GM12878 (cell line): Measurements from ENCODE around the gene ANGEL2. TPM values are rescaled to one million over a fixed set of nuclear protein-coding genes. Genes with fewer than 3 reads are reported as not detected.

Experiments used
- BACH1 ChIP-seq: fragments of 450-650 bp; IDR thresholded peaks from 2 replicates; pipeline ENCODE4 v1.6.1; 2017; ENCODE audit warnings: mild to moderate bottlenecking, borderline replicate concordance
- GATAD2B ChIP-seq: fragments of 450-650 bp; conservative IDR thresholded peaks from 2 replicates; pipeline ENCODE4 v1.6.1; 2017; ENCODE audit warnings: low read depth, mild to moderate bottlenecking, moderate library complexity
- HDGF ChIP-seq: fragments of 450-650 bp; IDR thresholded peaks from 2 replicates; pipeline ENCODE4 v1.6.1; 2016; ENCODE audit warnings: antibody characterized with exemption
- IKZF1 ChIP-seq: fragments of 450-650 bp; conservative IDR thresholded peaks from 2 replicates; pipeline ENCODE4 v1.6.1; 2017; ENCODE audit warnings: antibody characterized with exemption, mild to moderate bottlenecking
- LARP7 ChIP-seq: fragments of 450-650 bp; IDR thresholded peaks from 2 replicates; pipeline ENCODE4 v1.6.1; 2017; ENCODE audit warnings: mild to moderate bottlenecking
- POLR2AphosphoS5 ChIP-seq: IDR thresholded peaks from 2 replicates; pipeline ENCODE4 v1.6.1; 2011; ENCODE audit warnings: mild to moderate bottlenecking, low read length, inconsistent platforms
- RB1 ChIP-seq: fragments of 450-650 bp; formaldehyde crosslinking; IDR thresholded peaks from 2 replicates; pipeline ENCODE4 v1.6.1; 2017; ENCODE audit warnings: mild to moderate bottlenecking, borderline replicate concordance
- RELA ChIP-seq: fragments of 450-650 bp; IDR thresholded peaks from 2 replicates; pipeline ENCODE4 v1.8.0; 2014; ENCODE audit warnings: borderline replicate concordance; ENCODE audit not compliant: partially characterized antibody
- SIX5 ChIP-seq: IDR thresholded peaks from 2 replicates; pipeline ENCODE4 v1.6.1; 2011; ENCODE audit warnings: mild to moderate bottlenecking, low read depth, low read length, moderate library complexity; ENCODE audit not compliant: severe bottlenecking
- SMAD5 ChIP-seq: IDR thresholded peaks from 2 replicates; pipeline ENCODE4 v1.6.1; 2016; ENCODE audit warnings: antibody characterized with exemption, low read depth
- TARDBP ChIP-seq: IDR thresholded peaks from 2 replicates; pipeline ENCODE4 v1.6.1; 2016; ENCODE audit warnings: borderline replicate concordance
- WRNIP1 ChIP-seq: IDR thresholded peaks from 2 replicates; pipeline ENCODE4 v1.6.1; 2011; ENCODE audit warnings: low read depth, low read length, improper control_type of control experiment, borderline replicate concordance
- polyA plus RNA-seq, 11 experiments: library from polyadenylated mRNA; depleted of rRNA in 4 of 11; unstranded in 6 of 11; stranded (reverse) in 5 of 11; fragments of >200 nt; fragmentation: Nextera tagmentation in 4 of 11; fragmentation: Illumina TruSeq in 1 of 11; extraction: Ambion mirVana in 4 of 11; extraction: Trizol in 1 of 11; gene quantifications; 1 replicate in 1 of 11; 2 replicates in 10 of 11; pipeline versions ENCODE4 v1.2.1 to v1.2.3, GENCODE V29; 2011 to 2016; ENCODE audit warnings: inconsistent platforms in 2 of 11, missing spikeins in 2 of 11, low read depth in 1 of 11
- total RNA-seq, 4 experiments: library from RNA; depleted of rRNA in 3 of 4; stranded (reverse); fragments of >200 nt in 3 of 4; fragmentation: Illumina TruSeq in 1 of 4; extraction: Trizol in 1 of 4; gene quantifications; 2 replicates each; pipeline versions ENCODE4 v1.2.1 to v1.2.3, GENCODE V29; 2013 to 2021
- TF ChIP-seq, protein P1 (sequence below): fragments of 450-650 bp; IDR thresholded peaks from 2 replicates; pipeline ENCODE4 v1.6.1; 2016; ENCODE audit warnings: mild to moderate bottlenecking
- TF ChIP-seq, protein P2 (sequence below): fragments of 450-650 bp; IDR thresholded peaks from 2 replicates; pipeline ENCODE4 v1.6.1; 2018; ENCODE audit warnings: borderline replicate concordance, mild to moderate bottlenecking; ENCODE audit not compliant: partially characterized antibody
- TF ChIP-seq, protein P3 (sequence below): IDR thresholded peaks from 2 replicates; pipeline ENCODE4 v1.6.1; 2012; ENCODE audit warnings: mild to moderate bottlenecking, low read depth, low read length

ANGEL2 gene
- total and polyA plus RNA-seq, 10 of the 15 experiments (the other 5 are each of a cell fraction or from before 2014, with no cell fraction given): 6.3 to 53.9 (median 30.7) TPM

DNA sequence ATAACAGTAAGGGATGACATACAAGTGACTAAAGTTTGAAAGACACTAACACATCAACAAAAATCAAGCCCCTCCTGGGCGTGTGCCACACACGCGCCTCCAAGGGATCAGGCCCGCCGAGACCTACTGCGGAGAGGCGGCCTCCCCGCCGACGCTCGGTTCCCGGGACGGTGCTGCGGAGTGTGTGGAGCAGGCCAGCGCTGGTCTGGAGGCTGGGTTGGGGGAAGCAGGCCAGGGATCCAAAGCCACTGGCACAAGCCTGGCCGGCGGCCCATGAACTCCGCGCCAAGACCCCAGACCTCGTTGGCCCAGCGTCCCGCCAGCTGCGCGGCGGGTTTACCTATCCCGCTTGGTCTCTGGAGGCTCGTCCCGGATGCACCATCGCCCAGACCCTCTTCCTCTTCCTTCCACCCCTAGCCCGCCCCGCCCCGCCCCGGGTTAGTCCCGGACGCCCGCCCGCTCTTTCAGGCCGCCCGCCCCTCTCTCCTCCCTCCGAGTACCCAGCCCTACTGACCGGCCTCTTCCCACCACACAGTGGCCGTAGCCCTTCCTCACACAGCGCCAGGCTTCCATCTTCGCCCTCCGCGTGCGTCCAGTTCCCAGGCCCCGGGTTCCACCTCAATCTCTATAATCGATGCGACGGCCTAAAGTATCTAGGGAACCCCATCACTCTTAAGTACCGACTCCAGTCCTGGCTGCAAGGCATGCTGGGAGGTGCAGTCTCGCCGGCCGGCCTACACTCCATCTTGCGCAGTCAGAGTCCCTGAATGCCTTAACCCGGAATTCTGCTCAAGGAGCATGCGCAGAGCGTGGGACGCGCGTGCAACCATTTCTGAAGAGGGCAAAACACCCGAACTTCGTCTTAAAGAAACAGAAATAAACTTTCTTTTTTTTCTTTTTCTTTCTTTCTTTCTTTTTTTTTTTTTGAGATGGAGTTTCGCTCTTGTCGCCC, at the start of gene ANGEL2 (continued):
- TF ChIP-seq SIX5 (peak; percentile 80), GATAD2B (peak; percentile 69; the same call in 1 of the 2 replicates), RELA (peak; percentile 23), WRNIP1 (no peak), POLR2AphosphoS5 (peak; percentile 86), BACH1 (peak; percentile 44; the same call in 1 of the 2 replicates), SMAD5 (peak; percentile 62), IKZF1 (peak; percentile 94), RB1 (peak; percentile 19; the same call in 1 of the 2 replicates), TARDBP (0 out of 2 replicates have a peak, but pooled peaks have one; percentile 64), LARP7 (peak; percentile 80), HDGF (peak; percentile 70; the same call in 1 of the 2 replicates)
- TF ChIP-seq, protein P1, sequence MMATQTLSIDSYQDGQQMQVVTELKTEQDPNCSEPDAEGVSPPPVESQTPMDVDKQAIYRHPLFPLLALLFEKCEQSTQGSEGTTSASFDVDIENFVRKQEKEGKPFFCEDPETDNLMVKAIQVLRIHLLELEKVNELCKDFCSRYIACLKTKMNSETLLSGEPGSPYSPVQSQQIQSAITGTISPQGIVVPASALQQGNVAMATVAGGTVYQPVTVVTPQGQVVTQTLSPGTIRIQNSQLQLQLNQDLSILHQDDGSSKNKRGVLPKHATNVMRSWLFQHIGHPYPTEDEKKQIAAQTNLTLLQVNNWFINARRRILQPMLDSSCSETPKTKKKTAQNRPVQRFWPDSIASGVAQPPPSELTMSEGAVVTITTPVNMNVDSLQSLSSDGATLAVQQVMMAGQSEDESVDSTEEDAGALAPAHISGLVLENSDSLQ: peak; percentile 63; the same call in 1 of the 2 replicates
- TF ChIP-seq, protein P2, sequence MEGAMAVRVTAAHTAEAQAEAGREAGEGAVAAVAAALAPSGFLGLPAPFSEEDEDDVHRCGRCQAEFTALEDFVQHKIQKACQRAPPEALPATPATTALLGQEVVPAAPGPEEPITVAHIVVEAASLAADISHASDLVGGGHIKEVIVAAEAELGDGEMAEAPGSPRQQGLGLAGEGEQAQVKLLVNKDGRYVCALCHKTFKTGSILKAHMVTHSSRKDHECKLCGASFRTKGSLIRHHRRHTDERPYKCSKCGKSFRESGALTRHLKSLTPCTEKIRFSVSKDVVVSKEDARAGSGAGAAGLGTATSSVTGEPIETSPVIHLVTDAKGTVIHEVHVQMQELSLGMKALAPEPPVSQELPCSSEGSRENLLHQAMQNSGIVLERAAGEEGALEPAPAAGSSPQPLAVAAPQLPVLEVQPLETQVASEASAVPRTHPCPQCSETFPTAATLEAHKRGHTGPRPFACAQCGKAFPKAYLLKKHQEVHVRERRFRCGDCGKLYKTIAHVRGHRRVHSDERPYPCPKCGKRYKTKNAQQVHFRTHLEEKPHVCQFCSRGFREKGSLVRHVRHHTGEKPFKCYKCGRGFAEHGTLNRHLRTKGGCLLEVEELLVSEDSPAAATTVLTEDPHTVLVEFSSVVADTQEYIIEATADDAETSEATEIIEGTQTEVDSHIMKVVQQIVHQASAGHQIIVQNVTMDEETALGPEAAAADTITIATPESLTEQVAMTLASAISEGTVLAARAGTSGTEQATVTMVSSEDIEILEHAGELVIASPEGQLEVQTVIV: peak; percentile 81
- TF ChIP-seq, protein P3, sequence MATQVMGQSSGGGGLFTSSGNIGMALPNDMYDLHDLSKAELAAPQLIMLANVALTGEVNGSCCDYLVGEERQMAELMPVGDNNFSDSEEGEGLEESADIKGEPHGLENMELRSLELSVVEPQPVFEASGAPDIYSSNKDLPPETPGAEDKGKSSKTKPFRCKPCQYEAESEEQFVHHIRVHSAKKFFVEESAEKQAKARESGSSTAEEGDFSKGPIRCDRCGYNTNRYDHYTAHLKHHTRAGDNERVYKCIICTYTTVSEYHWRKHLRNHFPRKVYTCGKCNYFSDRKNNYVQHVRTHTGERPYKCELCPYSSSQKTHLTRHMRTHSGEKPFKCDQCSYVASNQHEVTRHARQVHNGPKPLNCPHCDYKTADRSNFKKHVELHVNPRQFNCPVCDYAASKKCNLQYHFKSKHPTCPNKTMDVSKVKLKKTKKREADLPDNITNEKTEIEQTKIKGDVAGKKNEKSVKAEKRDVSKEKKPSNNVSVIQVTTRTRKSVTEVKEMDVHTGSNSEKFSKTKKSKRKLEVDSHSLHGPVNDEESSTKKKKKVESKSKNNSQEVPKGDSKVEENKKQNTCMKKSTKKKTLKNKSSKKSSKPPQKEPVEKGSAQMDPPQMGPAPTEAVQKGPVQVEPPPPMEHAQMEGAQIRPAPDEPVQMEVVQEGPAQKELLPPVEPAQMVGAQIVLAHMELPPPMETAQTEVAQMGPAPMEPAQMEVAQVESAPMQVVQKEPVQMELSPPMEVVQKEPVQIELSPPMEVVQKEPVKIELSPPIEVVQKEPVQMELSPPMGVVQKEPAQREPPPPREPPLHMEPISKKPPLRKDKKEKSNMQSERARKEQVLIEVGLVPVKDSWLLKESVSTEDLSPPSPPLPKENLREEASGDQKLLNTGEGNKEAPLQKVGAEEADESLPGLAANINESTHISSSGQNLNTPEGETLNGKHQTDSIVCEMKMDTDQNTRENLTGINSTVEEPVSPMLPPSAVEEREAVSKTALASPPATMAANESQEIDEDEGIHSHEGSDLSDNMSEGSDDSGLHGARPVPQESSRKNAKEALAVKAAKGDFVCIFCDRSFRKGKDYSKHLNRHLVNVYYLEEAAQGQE: no peak
